Fibroblast of pulmonary artery (primary cell): ENCODE data around the gene C2.

ENCODE experiments used
- DNase-seq: peaks from one replicate; pipeline ENCODE4 v3.0.0-alpha.2; 2010; ENCODE audit warnings: low read depth
- H3K4me3 ChIP-seq: replicated peaks from 2 replicates; pipeline ENCODE4 v1.5.1; 2011; ENCODE audit warnings: low read depth, mild to moderate bottlenecking, control low read depth, low read length, moderate library complexity
- TF ChIP-seq, protein P1 (sequence below): IDR thresholded peaks from 2 replicates; pipeline ENCODE4 v1.5.1; 2011; ENCODE audit warnings: mild to moderate bottlenecking, control low read depth, low read length, inconsistent platforms; ENCODE audit errors: missing control alignments

The C2 gene

DNA sequence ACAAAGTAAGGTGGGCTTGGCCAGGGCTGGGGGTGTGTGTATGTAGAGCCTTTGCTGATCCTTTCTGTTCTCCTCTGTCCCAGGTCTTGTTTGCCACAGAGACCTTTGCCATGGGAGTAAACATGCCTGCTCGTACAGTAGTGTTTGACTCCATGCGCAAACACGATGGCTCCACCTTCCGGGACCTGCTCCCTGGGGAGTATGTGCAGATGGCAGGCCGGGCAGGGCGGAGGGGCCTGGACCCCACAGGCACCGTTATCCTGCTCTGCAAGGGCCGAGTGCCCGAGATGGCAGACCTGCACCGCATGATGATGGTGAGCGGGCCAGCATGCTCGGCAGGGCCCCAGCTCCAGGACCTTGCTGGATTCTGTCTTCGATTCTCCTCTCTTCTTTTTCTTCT is 38.2 kb downstream of the C2 start:
- TF ChIP-seq, protein P1, sequence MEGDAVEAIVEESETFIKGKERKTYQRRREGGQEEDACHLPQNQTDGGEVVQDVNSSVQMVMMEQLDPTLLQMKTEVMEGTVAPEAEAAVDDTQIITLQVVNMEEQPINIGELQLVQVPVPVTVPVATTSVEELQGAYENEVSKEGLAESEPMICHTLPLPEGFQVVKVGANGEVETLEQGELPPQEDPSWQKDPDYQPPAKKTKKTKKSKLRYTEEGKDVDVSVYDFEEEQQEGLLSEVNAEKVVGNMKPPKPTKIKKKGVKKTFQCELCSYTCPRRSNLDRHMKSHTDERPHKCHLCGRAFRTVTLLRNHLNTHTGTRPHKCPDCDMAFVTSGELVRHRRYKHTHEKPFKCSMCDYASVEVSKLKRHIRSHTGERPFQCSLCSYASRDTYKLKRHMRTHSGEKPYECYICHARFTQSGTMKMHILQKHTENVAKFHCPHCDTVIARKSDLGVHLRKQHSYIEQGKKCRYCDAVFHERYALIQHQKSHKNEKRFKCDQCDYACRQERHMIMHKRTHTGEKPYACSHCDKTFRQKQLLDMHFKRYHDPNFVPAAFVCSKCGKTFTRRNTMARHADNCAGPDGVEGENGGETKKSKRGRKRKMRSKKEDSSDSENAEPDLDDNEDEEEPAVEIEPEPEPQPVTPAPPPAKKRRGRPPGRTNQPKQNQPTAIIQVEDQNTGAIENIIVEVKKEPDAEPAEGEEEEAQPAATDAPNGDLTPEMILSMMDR = no peak
- H3K4me3 ChIP-seq = no peak overlapping the region
- DNase-seq = no peak

DNA sequence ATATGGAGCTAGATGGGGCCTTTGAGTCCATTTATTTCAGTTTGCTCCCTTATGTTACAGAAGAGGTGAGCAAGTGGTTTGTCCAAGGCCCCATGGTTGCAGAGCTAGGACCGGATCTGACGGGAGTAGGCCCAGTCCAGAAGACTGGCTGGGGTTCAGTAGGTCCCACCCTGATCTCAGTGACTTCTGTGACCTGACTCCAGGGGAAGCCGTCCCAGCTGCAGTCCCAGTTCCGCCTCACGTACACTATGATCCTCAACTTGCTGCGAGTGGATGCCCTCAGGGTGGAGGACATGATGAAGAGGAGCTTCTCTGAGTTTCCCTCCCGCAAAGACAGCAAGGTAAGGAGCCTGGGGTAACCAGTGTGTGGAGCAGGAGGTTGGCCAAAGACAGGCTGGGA is 39.0 kb downstream of the C2 start:
- TF ChIP-seq, protein P1 = no peak
- H3K4me3 ChIP-seq = no peak overlapping the region
- no peak for DNase-seq

DNA sequence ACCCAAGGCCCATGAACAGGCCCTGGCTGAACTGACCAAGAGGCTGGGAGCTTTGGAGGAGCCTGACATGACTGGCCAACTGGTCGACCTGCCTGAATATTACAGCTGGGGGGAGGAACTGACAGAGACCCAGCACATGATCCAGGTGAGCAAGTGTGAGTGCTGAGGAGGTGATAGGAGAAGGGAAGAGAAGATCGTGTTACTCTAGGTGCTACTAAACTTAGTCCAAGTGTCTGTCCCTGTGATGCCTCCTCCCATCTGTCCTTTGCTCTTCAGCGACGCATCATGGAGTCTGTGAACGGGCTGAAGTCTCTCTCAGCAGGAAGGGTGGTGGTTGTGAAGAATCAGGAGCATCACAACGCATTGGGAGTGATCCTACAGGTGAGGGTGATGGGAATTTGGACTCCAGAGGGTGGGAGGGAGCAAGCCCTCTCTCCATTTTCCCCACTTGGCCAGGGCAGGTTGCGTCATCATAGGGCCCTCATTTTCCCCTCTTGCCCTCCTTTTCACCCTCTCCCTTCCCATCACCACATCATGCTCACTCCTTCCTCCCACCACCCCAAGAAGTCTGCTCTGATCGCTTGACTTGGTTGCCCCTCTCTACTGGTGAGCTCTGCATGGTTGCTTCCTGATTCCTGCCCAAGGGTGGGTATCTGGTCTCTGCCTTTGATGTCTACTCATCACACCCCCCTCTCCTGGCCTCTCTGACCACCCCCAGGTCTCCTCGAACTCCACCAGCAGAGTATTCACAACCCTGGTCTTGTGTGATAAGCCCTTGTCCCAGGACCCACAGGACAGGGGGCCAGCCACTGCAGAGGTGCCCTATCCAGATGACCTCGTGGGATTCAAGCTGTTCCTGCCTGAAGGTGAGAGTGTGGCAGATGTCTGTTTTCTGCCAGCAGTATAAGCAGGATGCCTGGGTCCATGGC is 39.7 kb downstream of the C2 start:
- TF ChIP-seq, protein P1 = no peak
- H3K4me3 ChIP-seq = no peak overlapping the region
- no peak for DNase-seq

DNA sequence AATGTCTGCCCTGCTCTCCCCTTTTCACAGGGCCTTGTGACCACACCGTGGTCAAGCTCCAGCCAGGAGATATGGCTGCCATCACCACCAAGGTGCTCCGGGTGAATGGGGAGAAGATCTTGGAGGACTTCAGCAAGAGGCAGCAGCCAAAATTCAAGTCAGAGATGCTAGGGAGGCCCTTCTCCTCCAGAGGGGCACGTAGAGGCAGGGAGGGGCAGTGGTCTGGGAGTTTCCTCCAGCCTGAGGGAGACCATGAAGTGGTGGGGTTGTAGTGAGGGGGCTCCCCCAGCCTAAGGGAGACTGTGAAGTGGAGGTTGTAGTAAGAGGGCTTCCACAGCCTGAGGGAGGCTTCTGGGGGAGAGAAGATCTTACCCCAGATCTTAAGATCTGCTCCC is 40.4 kb downstream of the C2 start:
- H3K4me3 ChIP-seq = no peak overlapping the region
- DNase-seq = no peak
- TF ChIP-seq, protein P1 = no peak

DNA sequence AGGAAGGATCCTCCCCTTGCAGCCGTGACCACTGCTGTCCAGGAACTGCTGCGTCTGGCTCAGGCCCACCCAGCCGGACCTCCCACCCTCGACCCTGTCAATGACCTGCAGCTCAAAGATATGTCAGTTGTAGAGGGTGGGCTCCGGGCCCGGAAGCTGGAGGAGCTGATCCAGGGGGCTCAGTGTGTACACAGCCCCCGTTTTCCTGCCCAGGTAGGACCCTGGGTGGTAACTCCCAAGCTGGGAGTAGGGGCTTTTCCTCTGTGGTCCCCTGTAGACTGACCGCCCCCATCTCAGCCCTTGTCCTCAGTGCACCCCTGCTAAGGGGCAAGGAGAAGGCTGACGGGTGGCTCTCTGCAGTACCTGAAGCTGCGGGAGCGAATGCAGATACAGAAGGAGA is 40.8 kb downstream of the C2 start:
- H3K4me3 ChIP-seq = no peak overlapping the region
- TF ChIP-seq, protein P1 = no peak
- DNase-seq = no peak

DNA sequence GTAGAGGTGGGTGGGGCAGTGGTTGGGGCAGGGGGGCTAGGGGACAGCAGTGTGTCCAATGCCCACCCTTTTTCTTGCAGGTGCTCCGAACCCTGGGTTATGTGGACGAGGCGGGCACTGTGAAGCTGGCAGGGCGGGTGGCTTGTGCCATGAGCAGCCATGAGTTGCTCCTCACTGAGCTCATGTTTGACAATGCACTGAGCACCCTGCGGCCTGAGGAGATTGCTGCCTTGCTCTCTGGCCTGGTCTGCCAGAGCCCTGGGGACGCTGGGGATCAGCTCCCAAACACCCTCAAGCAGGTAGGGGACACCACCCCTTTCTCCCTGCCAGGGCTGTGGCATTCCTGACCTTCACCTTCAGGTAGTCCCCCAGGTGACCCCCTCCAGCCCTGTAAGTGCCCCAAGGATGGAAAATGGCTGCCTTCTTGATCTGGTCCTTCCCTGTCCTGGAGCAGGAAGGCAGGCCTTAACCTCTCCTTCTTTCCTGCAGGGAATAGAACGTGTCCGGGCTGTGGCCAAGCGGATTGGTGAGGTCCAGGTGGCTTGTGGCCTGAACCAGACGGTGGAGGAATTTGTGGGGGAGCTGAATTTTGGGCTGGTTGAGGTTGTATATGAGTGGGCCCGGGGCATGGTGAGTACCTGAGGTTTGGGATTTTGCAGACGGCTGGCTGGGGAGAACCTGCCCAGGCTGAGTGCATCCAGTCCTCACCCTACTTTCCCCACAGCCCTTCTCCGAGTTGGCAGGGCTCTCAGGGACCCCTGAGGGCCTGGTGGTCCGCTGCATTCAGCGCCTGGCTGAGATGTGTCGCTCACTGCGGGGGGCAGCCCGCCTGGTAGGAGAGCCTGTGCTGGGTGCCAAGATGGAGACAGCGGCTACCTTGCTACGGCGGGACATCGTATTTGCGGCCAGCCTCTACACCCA is 41.5 kb downstream of the C2 start:
- no peak for DNase-seq
- no peak overlapping the region for H3K4me3 ChIP-seq
- TF ChIP-seq, protein P1 = no peak
